Neural cell (in vitro differentiated cells): ENCODE data around the gene PROSER1.

ENCODE experiments used
- CTCF ChIP-seq: fragments of 450-650 bp; IDR thresholded peaks from 2 replicates; pipeline ENCODE4 v1.5.1; 2014; ENCODE audit warnings: antibody characterized with exemption, mild to moderate bottlenecking, moderate library complexity; ENCODE audit not compliant: poor library complexity, severe bottlenecking
- REST ChIP-seq: IDR thresholded peaks from 2 replicates; pipeline ENCODE4 v1.6.1; 2012; ENCODE audit warnings: borderline replicate concordance

- TF ChIP-seq CTCF = no peak
- no peak for TF ChIP-seq REST
Observed at GRCh38 chr13:38965281-38965680, 72.6 kb downstream of the PROSER1 start.
